Neutrophil (primary cell): ENCODE measurements around the gene VPS51.

Experiments used
- H3K27ac ChIP-seq: fragments of 200-600 bp; sonication (generic); 2 replicates; pipeline ENCODE4 v1.5.1; 2016; ENCODE audit warnings: mild to moderate bottlenecking, moderate library complexity
- H3K27me3 ChIP-seq: fragments of 200-600 bp; sonication (generic); 2 replicates; pipeline ENCODE4 v1.6.0; 2016; ENCODE audit warnings: mild to moderate bottlenecking
- H3K36me3 ChIP-seq: fragments of 200-600 bp; sonication (generic); 2 replicates; pipeline ENCODE4 v1.5.1; 2017
- H3K4me1 ChIP-seq, 2 experiments: fragments of 200-600 bp in 1 of 2; sonication (generic) in 1 of 2; 1 replicate in 1 of 2; 2 replicates in 1 of 2; pipeline versions ENCODE4 v1.5.1 to v1.6.1; 2013 to 2016; ENCODE audit warnings: low read depth in 1 of 2, low read length in 1 of 2, mild to moderate bottlenecking in 1 of 2, moderate library complexity in 1 of 2; ENCODE audit not compliant: control insufficient read depth in 1 of 2, insufficient read depth in 1 of 2
- H3K4me3 ChIP-seq, 2 experiments: fragments of 200-600 bp in 1 of 2; sonication (generic) in 1 of 2; 1 replicate in 1 of 2; 2 replicates in 1 of 2; pipeline ENCODE4 v1.5.1; 2013 to 2016; ENCODE audit warnings: low read depth in 1 of 2, low read length in 1 of 2, mild to moderate bottlenecking in 1 of 2, moderate library complexity in 1 of 2
- H3K9me3 ChIP-seq: fragments of 200-600 bp; sonication (generic); 2 replicates; pipeline ENCODE4 v1.5.1; 2016
- TF ChIP-seq, protein P1 (sequence below): fragments of 200-600 bp; sonication (generic); IDR thresholded peaks from 2 replicates; pipeline ENCODE4 v1.5.1; 2016; ENCODE audit warnings: antibody characterized with exemption

VPS51 gene

GRCh38 chr11:65100674-65101350 lies 4.8 kb downstream of the VPS51 start:
- TF ChIP-seq, protein P1, sequence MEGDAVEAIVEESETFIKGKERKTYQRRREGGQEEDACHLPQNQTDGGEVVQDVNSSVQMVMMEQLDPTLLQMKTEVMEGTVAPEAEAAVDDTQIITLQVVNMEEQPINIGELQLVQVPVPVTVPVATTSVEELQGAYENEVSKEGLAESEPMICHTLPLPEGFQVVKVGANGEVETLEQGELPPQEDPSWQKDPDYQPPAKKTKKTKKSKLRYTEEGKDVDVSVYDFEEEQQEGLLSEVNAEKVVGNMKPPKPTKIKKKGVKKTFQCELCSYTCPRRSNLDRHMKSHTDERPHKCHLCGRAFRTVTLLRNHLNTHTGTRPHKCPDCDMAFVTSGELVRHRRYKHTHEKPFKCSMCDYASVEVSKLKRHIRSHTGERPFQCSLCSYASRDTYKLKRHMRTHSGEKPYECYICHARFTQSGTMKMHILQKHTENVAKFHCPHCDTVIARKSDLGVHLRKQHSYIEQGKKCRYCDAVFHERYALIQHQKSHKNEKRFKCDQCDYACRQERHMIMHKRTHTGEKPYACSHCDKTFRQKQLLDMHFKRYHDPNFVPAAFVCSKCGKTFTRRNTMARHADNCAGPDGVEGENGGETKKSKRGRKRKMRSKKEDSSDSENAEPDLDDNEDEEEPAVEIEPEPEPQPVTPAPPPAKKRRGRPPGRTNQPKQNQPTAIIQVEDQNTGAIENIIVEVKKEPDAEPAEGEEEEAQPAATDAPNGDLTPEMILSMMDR = no peak
- H3K27ac ChIP-seq = no peak overlapping the region
- no peak overlapping the region for H3K4me3 ChIP-seq
- peaks cover 8 to 11% of the 10 kb centered on the region in 2 experiments for H3K4me1 ChIP-seq
- H3K27me3 ChIP-seq = no peaks in the 10 kb centered on the region
- H3K9me3 ChIP-seq = no peaks in the 10 kb centered on the region
- no peaks in the 10 kb centered on the region for H3K36me3 ChIP-seq

GRCh38 chr11:65102142-65103095 lies 6.4 kb downstream of the VPS51 start:
- Histone ChIP-seq H3K9me3 (no peaks in the 10 kb centered on the region), H3K4me3 (no peak overlapping the region), H3K27me3 (no peaks in the 10 kb centered on the region), H3K36me3 (peaks cover 4% of the 10 kb centered on the region), H3K27ac (no peak overlapping the region), H3K4me1 (no peaks in the 10 kb centered on the region)
- TF ChIP-seq, protein P1 = no peak

GRCh38 chr11:65103476-65103875 lies 7.5 kb downstream of the VPS51 start:
- Histone ChIP-seq H3K4me3 (no peak overlapping the region), H3K27me3 (no peaks in the 10 kb centered on the region), H3K4me1 (no peaks in the 10 kb centered on the region), H3K27ac (no peak overlapping the region), H3K9me3 (no peaks in the 10 kb centered on the region), H3K36me3 (peaks cover 14% of the 10 kb centered on the region)
- TF ChIP-seq, protein P1 = no peak

- peaks cover 26% of the 10 kb centered on the region for H3K36me3 ChIP-seq
- H3K4me1 ChIP-seq = no peaks in the 10 kb centered on the region
- H3K27ac ChIP-seq = no peak overlapping the region
- TF ChIP-seq, protein P1 = no peak
- H3K27me3 ChIP-seq = no peaks in the 10 kb centered on the region
- no peaks in the 10 kb centered on the region for H3K9me3 ChIP-seq
- no peak overlapping the region for H3K4me3 ChIP-seq
Observed at GRCh38 chr11:65104628-65105027, 8.6 kb downstream of the VPS51 start.

DNA sequence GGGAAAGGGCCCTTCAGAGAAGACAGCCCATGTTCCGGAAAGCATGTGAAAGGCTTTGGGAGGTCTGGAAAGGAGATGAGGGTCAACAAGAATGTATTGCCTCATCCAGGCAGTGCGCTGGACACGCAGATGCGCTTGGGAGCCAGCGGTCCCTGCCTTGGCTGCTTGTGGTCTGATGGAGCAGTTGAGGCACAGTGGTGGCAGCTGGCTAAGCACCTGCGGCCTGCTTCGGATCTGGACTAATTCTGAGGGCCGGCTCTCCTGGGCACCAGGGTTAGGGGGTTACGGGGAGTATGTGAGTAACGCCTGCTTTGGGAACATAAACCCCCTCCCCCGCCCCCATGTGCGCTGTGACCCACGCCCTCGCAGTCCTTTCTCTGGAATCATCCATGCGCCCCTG lies 11.1 kb downstream of the VPS51 start:
- TF ChIP-seq, protein P1 = no peak
- H3K9me3 ChIP-seq = no peaks in the 10 kb centered on the region
- H3K36me3 ChIP-seq = peaks cover 30% of the 10 kb centered on the region
- no peak overlapping the region for H3K4me3 ChIP-seq
- peaks cover 3% of the 10 kb centered on the region for H3K27me3 ChIP-seq
- peaks cover 20% of the 10 kb centered on the region in 2 experiments for H3K4me1 ChIP-seq
- H3K27ac ChIP-seq = no peak overlapping the region
